Prostate gland (tissue), 2 donors: ENCODE data around the gene ALG3.

Experiments
- POLR2A ChIP-seq: fragments of 450-650 bp; IDR thresholded peaks from one replicate; pipeline ENCODE4 v1.6.1; 2016; ENCODE audit warnings: antibody characterized with exemption, mild to moderate bottlenecking
- TF ChIP-seq, protein P1 (sequence below), 4 experiments: fragments of 200-600 bp in 2 of 4; fragments of 450-650 bp in 2 of 4; sonication (generic) in 2 of 4; IDR thresholded peaks; 1 replicate in 3 of 4; 2 replicates in 1 of 4; pipeline ENCODE4 v1.5.1; 2016 to 2019; ENCODE audit warnings: antibody characterized with exemption in 4 of 4, mild to moderate bottlenecking in 2 of 4, moderate library complexity in 2 of 4

GRCh38 chr3:184196536-184196935, 52.2 kb downstream of the ALG3 start:
- no peak for TF ChIP-seq POLR2A
- TF ChIP-seq, protein P1, sequence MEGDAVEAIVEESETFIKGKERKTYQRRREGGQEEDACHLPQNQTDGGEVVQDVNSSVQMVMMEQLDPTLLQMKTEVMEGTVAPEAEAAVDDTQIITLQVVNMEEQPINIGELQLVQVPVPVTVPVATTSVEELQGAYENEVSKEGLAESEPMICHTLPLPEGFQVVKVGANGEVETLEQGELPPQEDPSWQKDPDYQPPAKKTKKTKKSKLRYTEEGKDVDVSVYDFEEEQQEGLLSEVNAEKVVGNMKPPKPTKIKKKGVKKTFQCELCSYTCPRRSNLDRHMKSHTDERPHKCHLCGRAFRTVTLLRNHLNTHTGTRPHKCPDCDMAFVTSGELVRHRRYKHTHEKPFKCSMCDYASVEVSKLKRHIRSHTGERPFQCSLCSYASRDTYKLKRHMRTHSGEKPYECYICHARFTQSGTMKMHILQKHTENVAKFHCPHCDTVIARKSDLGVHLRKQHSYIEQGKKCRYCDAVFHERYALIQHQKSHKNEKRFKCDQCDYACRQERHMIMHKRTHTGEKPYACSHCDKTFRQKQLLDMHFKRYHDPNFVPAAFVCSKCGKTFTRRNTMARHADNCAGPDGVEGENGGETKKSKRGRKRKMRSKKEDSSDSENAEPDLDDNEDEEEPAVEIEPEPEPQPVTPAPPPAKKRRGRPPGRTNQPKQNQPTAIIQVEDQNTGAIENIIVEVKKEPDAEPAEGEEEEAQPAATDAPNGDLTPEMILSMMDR (IDR thresholded peaks at IDR 0.05) = no peak
